Lung microvascular endothelial cell (primary cell): ENCODE data around the gene MRPL14. TPM values are rescaled to one million over a fixed set of nuclear protein-coding genes. Genes with fewer than 3 reads are reported as not detected.
"Not testable (repeated sequence)": the region's sequence is repeated elsewhere in the genome, so short reads cannot be mapped to it uniquely, and the experiment has no call there.

Experiments used
- DNase-seq, 2 donors: peaks; one replicate each; pipeline versions ENCODE4 v3.0.0 to v3.0.0-alpha.2; 2010; ENCODE audit warnings: low read depth in 2 of 2
- total RNA-seq: library from RNA; depleted of rRNA; stranded (reverse); fragments of >200 nt; gene quantifications from 2 replicates; pipeline ENCODE4 v1.2.1, GENCODE V29; 2014

MRPL14 gene
- total RNA-seq, 1 donor from 2014 or later = 67.1 TPM

- no peak for DNase-seq
Observed at GRCh38 chr6:44102527-44102926, 24.7 kb downstream of the MRPL14 start.

- no peak for DNase-seq
Observed at GRCh38 chr6:44101832-44102231, 25.4 kb downstream of the MRPL14 start.

- peak; percentile 76 for DNase-seq
Observed at GRCh38 chr6:44100088-44100550, 27.1 kb downstream of the MRPL14 start.

GRCh38 chr6:44099192-44099591, 28.1 kb downstream of the MRPL14 start:
- no peak for DNase-seq

GRCh38 chr6:44097782-44098317, 29.4 kb downstream of the MRPL14 start:
- no peak for DNase-seq

- peak; percentile 74 to 88 for DNase-seq
Observed at GRCh38 chr6:44096612-44097011, 30.6 kb downstream of the MRPL14 start.

GRCh38 chr6:44095243-44095623, 32.0 kb downstream of the MRPL14 start:
- not testable (repeated sequence) for DNase-seq

- peak in 1 of 2 donors; percentile 49 for DNase-seq
Observed at GRCh38 chr6:44094403-44095242, 32.6 kb downstream of the MRPL14 start.

- no peak for DNase-seq
Observed at GRCh38 chr6:44093750-44094402, 33.4 kb downstream of the MRPL14 start.

GRCh38 chr6:44093066-44093465, 34.2 kb downstream of the MRPL14 start:
- DNase-seq = no peak

GRCh38 chr6:44091981-44092884, 35.0 kb downstream of the MRPL14 start:
- no peak for DNase-seq

- DNase-seq = not testable (repeated sequence)
Observed at GRCh38 chr6:44091356-44091755, 35.9 kb downstream of the MRPL14 start.

GRCh38 chr6:44090465-44090864, 36.8 kb downstream of the MRPL14 start:
- DNase-seq = no peak

- no peak for DNase-seq
Observed at GRCh38 chr6:44088827-44089590, 38.2 kb downstream of the MRPL14 start.

- no peak for DNase-seq
Observed at GRCh38 chr6:44087623-44088022, 39.6 kb downstream of the MRPL14 start.

GRCh38 chr6:44086931-44087574, 40.2 kb downstream of the MRPL14 start:
- peak in 1 of 2 donors; percentile 27 for DNase-seq

GRCh38 chr6:44085219-44085618, 42.0 kb downstream of the MRPL14 start:
- DNase-seq = no peak

GRCh38 chr6:44084231-44085014, 42.8 kb downstream of the MRPL14 start:
- DNase-seq = no peak

GRCh38 chr6:44082872-44083321, 44.4 kb downstream of the MRPL14 start:
- no peak for DNase-seq
